Inferior parietal cortex (tissue), 1 donor: ENCODE measurements around the gene TMEM245.
"Not testable (repeated sequence)": the region's sequence is repeated elsewhere in the genome, so short reads cannot be mapped to it uniquely, and the experiment has no call there.

Experiments used
- DNase-seq: peaks from one replicate; pipeline ENCODE4 v3.0.0-alpha.2; 2016; ENCODE audit errors: extremely low spot score

The TMEM245 gene

GRCh38 chr9:109064963-109065702, 54.6 kb downstream of the TMEM245 start:
- DNase-seq, result no peak

- no peak for DNase-seq
Measured at GRCh38 chr9:109063760-109064159, 56.0 kb downstream of the TMEM245 start.

GRCh38 chr9:109062543-109062942, 57.2 kb downstream of the TMEM245 start:
- no peak for DNase-seq

- no peak for DNase-seq
Measured at GRCh38 chr9:109060191-109060590, 59.6 kb downstream of the TMEM245 start.

GRCh38 chr9:109053121-109053520, 66.6 kb downstream of the TMEM245 start:
- not testable (repeated sequence) for DNase-seq

- DNase-seq, result no peak
Measured at GRCh38 chr9:109052416-109052815, 67.3 kb downstream of the TMEM245 start.

- DNase-seq, result no peak
Measured at GRCh38 chr9:109051733-109052132, 68.0 kb downstream of the TMEM245 start.

GRCh38 chr9:109050444-109050843, 69.3 kb downstream of the TMEM245 start:
- no peak for DNase-seq

- no peak for DNase-seq
Measured at GRCh38 chr9:109048822-109049221, 70.9 kb downstream of the TMEM245 start.

GRCh38 chr9:109047259-109047658, 72.5 kb downstream of the TMEM245 start:
- DNase-seq, result no peak

GRCh38 chr9:109046346-109046745, 73.4 kb downstream of the TMEM245 start:
- DNase-seq, result no peak

GRCh38 chr9:109043578-109043977, 76.2 kb downstream of the TMEM245 start:
- no peak for DNase-seq

GRCh38 chr9:109040571-109040970, 79.2 kb downstream of the TMEM245 start:
- no peak for DNase-seq

- DNase-seq, result no peak
Measured at GRCh38 chr9:109039539-109039938, 80.2 kb downstream of the TMEM245 start.

- DNase-seq, result no peak
Measured at GRCh38 chr9:109037946-109038715, 81.6 kb downstream of the TMEM245 start.

- no peak for DNase-seq
Measured at GRCh38 chr9:109036744-109037680, 82.7 kb downstream of the TMEM245 start.

- DNase-seq, result no peak
Measured at GRCh38 chr9:109035684-109036423, 83.9 kb downstream of the TMEM245 start.

- DNase-seq, result no peak
Measured at GRCh38 chr9:109033941-109034700, 85.6 kb downstream of the TMEM245 start.

GRCh38 chr9:109031241-109031640, 88.5 kb downstream of the TMEM245 start:
- no peak for DNase-seq

- no peak for DNase-seq
Measured at GRCh38 chr9:109030426-109030825, 89.3 kb downstream of the TMEM245 start.

GRCh38 chr9:109028457-109028856, 91.3 kb downstream of the TMEM245 start:
- DNase-seq, result no peak
